GM18868 (cell line): ENCODE measurements around the gene ACOXL.
A peak's percentile ranks its signal among the peaks of the same experiment; 100 is the strongest.
"Not testable (repeated sequence)": the region's sequence is repeated elsewhere in the genome, so short reads cannot be mapped to it uniquely, and the experiment has no call there.

Source experiments
- ATAC-seq: cut with Tn5 transposase; IDR thresholded peaks from one replicate; pipeline ENCODE4 v1.9.1; 2021; ENCODE audit warnings: mild to moderate bottlenecking, moderate library complexity; ENCODE audit not compliant: unreplicated experiment

Gene ACOXL

GRCh38 chr2:110852541-110853263 lies 120.3 kb downstream of the ACOXL start:
- no peak for ATAC-seq

- no peak for ATAC-seq
These were observed 121.1 kb downstream of the ACOXL start for GRCh38 chr2:110853516-110853915.

- ATAC-seq, result no peak
These were observed 121.6 kb downstream of the ACOXL start for GRCh38 chr2:110853948-110854347.

GRCh38 chr2:110854355-110855081 lies 122.1 kb downstream of the ACOXL start:
- ATAC-seq, result no peak

- not testable (repeated sequence) for ATAC-seq
These were observed 123.5 kb downstream of the ACOXL start for GRCh38 chr2:110855841-110856240.

- ATAC-seq, result peak; percentile 93
These were observed 125.9 kb downstream of the ACOXL start for GRCh38 chr2:110858135-110858725.

GRCh38 chr2:110858993-110859701 lies 126.8 kb downstream of the ACOXL start:
- no peak for ATAC-seq

- no peak for ATAC-seq
These were observed 128.3 kb downstream of the ACOXL start for GRCh38 chr2:110860630-110861029.

DNA sequence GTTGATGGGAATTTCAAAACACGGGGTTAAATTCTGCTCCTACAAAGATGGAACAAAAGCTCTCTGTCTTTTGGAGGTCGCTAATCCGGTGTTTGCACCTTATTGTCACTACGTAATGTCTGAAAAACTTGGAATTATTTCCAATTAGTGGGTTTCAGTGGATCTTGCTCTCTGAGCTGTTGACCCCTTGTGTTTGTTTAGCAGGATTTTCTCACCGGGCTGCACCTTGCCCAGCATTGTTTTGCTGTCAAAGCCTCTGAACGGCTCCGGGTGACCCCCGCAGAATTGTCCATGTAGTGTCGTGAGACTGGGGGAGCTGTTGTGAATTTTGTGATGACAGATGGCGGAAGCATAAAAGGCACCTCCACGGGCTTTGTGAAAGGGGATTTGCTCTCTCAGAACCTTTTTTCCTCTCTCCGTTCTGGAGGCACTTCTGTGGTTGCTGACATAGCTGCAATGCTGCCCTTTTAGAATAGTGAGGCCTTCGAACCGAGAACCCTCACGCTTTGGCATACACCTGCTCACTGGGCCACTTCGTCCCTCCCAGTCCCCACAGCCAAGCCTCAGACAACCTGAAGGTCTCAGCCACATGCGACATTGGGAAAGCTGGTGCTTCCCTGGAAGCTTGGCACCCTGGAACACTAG lies 129.4 kb downstream of the ACOXL start:
- no peak for ATAC-seq

DNA sequence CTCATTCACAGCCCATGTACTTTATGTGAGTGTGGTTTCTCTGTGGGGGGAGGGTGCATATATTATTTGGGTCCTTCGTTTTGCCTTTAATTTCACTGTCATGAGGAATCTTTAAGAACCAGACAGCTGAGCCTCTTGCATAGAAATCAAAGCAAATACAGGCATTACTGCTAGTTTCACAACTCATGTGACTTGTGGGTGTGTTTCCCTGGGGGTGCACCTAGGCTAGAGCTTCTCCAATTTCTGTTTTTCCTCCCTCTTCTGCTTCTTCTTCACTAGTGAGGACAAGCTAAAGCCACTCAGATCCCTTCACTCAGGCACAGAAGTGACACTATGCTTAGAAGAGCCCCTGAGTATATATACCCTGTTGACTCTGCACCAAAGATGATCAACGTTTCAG lies 131.4 kb downstream of the ACOXL start:
- ATAC-seq, result no peak

- ATAC-seq, result no peak
These were observed 131.8 kb downstream of the ACOXL start for GRCh38 chr2:110864176-110864575.

GRCh38 chr2:110864731-110865130 lies 132.4 kb downstream of the ACOXL start:
- no peak for ATAC-seq

GRCh38 chr2:110865188-110865587 lies 132.8 kb downstream of the ACOXL start:
- ATAC-seq, result peak; percentile 95

DNA sequence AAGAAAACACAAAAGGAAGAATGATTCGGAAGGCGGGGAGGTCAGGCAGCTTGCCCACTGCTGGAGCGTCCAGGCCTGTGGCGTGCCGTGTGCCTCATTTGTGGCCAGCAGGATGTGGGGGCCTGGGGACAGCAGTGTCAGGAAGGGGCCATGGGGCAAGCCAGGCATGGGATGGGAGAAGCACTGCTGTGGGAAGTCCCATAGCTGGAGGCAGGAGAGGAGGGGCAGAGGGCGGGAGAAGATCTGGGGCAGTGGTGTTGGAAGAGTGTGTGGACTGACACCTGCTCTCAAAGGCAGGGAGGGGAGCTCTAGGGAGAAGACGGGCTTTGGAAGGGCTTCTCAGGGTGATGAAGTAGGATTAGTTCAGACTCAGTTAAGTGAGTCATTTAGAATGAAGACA lies 133.7 kb downstream of the ACOXL start:
- no peak for ATAC-seq

- ATAC-seq, result no peak
These were observed 134.1 kb downstream of the ACOXL start for GRCh38 chr2:110866466-110866865.

- no peak for ATAC-seq
These were observed 134.7 kb downstream of the ACOXL start for GRCh38 chr2:110867078-110867477.

DNA sequence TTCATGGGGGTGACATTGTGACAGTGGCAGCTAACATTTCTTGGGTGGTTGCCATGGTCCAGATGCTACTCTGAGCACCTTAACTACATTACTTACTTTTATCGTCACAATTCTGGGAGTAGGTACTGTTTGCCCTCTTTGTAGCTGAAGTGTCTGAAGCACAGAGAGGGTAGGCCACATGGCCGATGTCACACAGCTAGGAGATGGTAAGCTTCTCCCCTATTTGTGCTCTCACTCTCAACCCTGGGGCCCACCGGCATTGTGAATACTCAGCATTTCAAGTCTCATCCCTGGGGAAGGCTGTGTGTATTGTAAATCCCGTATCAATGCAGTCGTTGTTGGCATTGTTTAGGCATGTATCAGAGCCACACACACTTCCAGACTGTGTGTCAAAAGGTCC lies 136.6 kb downstream of the ACOXL start:
- no peak for ATAC-seq

DNA sequence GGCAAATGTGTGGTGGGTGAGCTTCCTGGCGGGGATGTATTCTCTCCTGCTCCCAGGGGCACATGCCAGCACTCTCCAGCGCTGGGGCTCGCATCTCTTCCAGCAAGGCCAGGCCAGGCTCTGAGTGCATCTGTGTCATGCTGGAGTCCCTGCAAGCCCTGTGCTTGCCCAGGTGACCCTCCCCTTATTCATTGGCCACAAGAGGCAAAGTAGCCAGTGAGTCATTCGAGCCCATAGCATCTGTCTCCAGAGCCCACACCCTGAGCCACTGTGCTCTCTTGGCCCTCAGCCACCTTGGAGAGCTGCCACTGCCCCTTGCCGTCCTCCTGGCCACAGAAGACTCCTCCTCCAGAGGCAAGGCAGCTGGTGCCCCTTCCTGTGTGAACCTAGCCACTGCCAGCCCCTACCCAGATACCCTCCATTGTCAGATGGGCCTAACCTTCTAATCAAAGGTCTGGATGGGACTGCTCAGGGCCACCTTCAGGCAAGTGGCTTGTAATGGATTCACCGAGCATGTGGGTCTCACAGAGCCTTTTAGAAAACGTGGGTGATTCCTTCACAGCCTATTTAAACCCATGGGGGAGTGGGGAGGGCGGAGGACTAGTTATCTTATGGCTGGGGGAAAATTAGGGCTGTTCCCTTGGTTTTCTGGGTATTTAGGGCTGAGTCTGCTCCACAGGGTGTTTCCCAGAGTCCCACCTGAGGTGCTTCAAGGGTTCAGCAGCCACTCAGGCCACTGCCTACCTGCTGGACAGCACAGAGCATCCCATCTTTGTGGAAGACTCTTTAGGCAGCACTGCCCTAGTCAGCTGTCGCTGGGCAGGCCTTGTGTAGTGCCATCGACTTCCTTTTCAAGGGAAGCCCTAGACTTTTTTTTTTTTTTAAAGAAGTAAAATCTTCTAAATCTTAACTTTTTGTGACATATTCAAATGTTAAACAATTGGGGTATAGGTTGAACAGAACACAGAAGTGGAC lies 137.4 kb downstream of the ACOXL start:
- ATAC-seq, result no peak

DNA sequence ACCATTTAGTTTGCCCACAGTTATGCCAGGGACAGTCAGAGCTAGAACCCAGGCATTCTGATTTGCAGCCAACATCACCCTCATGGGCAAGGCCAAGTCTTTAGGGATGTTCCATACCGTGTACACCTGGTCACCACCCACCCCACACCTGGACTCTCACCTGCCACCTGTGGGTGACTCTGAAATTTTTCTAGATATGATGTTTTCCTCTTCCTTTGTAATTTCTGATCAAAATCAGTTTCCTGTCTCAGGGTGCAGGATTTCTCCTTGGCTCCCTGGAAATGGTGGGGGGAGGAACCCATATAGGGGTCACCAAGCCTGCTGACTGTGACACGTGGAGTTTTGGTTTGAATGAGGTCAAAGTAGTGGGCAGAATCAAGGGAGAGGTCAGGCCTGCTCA lies 138.2 kb downstream of the ACOXL start:
- ATAC-seq, result no peak

DNA sequence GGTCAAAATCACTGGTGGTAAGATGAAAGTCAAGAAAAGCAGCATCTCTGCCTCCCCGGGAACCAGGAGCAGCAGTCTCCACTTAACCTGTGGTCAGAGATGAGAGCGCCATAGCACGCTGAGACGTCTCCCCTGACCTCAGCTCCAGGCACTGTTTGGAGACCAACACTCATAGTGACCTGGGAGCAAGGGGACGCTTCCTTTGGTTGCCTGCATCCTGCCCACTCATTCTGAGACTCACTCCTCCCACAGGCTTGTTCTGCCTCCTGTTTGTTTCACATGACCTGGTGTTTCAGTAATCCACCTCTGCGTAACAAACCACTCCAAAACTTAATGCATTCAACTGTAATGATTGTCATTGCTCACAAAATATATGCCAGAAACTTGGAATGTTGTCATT lies 139.3 kb downstream of the ACOXL start:
- no peak for ATAC-seq
